ENCODE measurements around the gene HTRA3. TPM values are rescaled to one million over a fixed set of nuclear protein-coding genes. Genes with fewer than 3 reads are reported as not detected.

The HTRA3 gene
- total RNA-seq, 1 donor from 2014 or later: 1.7 TPM

DNA sequence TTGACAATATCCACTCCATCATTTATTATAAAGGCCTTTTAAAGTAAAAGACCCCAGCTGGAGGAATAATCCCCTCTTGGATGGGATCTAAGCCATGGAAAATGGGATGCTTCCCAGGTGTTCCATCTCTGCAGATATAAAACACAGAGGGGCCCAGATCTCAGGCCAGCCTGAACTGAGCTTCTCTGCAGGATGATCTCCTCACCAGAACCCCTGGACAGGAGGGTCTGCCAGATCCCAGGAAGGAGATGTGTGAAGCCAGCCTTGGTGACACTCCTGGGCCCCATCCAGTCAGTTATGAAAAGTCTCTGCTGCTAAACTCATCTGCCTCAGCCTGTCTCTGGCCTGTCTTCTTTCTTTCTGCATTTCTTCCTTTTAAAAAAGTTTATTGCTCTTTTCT is 56.7 kb downstream of the HTRA3 start:
- Mint-ChIP-seq H3K4me1 (ENCODE audit: unreplicated experiment) (no peaks in the 10 kb centered on the region), H3K36me3 (ENCODE audit: low read depth, unreplicated experiment) (peaks cover 4% of the 10 kb centered on the region), H3K4me3 (ENCODE audit: unreplicated experiment) (no peak overlapping the region), H3K9me3 (ENCODE audit: unreplicated experiment) (no peaks in the 10 kb centered on the region), H3K27ac (ENCODE audit: unreplicated experiment) (no peak overlapping the region), H3K27me3 (ENCODE audit: unreplicated experiment) (peaks cover 2% of the 10 kb centered on the region)
- no peak for TF ChIP-seq CTCF (IDR thresholded peaks at IDR 0.05; ENCODE audit: unreplicated experiment)
- DNase-seq (ENCODE audit: low spot score): no peak

DNA sequence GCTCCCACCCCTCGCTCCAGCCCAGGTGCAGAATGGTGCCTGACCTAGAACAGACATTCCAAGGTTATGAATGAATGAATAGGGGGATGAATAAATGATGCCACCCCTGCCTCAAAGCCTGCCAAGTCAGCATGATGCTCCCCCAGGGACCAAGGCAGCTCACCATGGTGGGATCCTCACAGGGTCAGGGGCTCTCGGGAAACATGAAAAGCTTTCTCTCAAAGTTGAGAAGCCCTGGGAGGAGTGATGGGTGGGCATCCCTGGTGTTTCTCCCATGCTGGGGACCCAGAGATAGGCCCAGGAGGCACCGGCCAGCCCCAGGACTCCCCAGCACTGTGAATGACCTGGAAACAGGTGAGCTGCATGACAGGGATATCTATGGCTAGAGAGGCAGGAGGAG is 58.9 kb downstream of the HTRA3 start:
- Mint-ChIP-seq H3K27ac (ENCODE audit: unreplicated experiment) (no peak overlapping the region), H3K9me3 (ENCODE audit: unreplicated experiment) (no peaks in the 10 kb centered on the region), H3K4me3 (ENCODE audit: unreplicated experiment) (no peak overlapping the region), H3K27me3 (ENCODE audit: unreplicated experiment) (peaks cover 2% of the 10 kb centered on the region), H3K4me1 (ENCODE audit: unreplicated experiment) (no peaks in the 10 kb centered on the region), H3K36me3 (ENCODE audit: low read depth, unreplicated experiment) (peaks cover 4% of the 10 kb centered on the region)
- no peak for TF ChIP-seq CTCF (IDR thresholded peaks at IDR 0.05; ENCODE audit: unreplicated experiment)
- no peak for DNase-seq (ENCODE audit: low spot score)

DNA sequence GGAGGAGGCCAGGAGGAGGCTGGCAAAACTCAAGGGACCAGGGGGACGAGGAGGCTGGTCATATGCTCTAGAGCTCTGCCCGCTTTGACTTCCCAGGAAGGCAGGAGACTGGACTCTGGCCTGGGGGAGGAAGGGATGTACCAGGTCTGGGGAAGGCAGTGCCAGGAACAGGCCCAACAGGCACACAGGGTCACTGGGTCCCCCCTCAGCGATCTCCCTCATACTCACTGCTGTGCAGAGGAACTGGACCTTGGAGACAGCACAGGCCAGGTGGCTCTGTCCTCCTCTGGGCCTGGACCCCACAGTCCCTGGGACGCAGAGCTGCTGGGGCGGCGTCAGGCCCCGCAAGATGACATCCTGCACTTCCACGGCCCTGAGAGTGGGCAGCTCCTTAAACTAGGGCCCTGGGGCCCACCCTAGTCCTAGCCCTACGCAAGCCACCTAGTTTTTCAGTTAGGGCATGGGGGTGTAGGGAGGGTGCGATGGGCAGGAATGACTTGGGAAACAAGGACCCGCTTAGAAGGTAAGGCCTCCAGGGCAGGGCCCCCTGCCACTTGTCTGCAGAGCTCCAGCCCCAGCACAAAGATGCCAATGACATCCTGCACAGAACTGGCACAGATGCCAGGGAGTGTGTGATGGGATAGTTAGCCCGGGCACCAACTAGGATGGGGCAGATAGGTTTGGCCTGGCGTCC is 59.5 kb downstream of the HTRA3 start:
- Mint-ChIP-seq H3K9me3 (ENCODE audit: unreplicated experiment) (no peaks in the 10 kb centered on the region), H3K27me3 (ENCODE audit: unreplicated experiment) (peaks cover 2% of the 10 kb centered on the region)
- no peak for DNase-seq (ENCODE audit: low spot score)

DNA sequence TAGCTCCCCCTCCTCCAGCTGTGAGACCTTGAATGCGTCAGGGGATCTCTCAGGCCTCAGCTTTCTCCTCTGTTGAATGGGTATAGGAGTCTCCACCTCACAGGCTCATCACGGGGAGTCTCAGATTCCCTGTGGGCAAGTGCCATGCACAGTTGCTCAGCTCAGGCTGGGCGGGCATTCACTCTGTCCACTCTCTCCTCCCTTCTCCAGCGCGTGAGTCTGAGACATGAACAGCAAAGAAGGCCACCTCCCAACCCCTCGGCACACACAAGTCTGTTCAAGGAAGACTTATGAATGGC is 60.0 kb downstream of the HTRA3 start:
- Mint-ChIP-seq H3K27me3 (ENCODE audit: unreplicated experiment) (peaks cover 2% of the 10 kb centered on the region), H3K36me3 (ENCODE audit: low read depth, unreplicated experiment) (no peaks in the 10 kb centered on the region), H3K9me3 (ENCODE audit: unreplicated experiment) (no peaks in the 10 kb centered on the region), H3K4me3 (ENCODE audit: unreplicated experiment) (no peak overlapping the region), H3K27ac (ENCODE audit: unreplicated experiment) (no peak overlapping the region), H3K4me1 (ENCODE audit: unreplicated experiment) (no peaks in the 10 kb centered on the region)
- DNase-seq (ENCODE audit: low spot score): no peak
- TF ChIP-seq CTCF (IDR thresholded peaks at IDR 0.05; ENCODE audit: unreplicated experiment): no peak

More for the DNA sequence above, 59.5 kb downstream of the HTRA3 start:
- Mint-ChIP-seq H3K4me1 (ENCODE audit: unreplicated experiment) (no peaks in the 10 kb centered on the region), H3K36me3 (ENCODE audit: low read depth, unreplicated experiment) (peaks cover 4% of the 10 kb centered on the region), H3K4me3 (ENCODE audit: unreplicated experiment) (no peak overlapping the region), H3K27ac (ENCODE audit: unreplicated experiment) (no peak overlapping the region)
- no peak for TF ChIP-seq CTCF (IDR thresholded peaks at IDR 0.05; ENCODE audit: unreplicated experiment)

DNA sequence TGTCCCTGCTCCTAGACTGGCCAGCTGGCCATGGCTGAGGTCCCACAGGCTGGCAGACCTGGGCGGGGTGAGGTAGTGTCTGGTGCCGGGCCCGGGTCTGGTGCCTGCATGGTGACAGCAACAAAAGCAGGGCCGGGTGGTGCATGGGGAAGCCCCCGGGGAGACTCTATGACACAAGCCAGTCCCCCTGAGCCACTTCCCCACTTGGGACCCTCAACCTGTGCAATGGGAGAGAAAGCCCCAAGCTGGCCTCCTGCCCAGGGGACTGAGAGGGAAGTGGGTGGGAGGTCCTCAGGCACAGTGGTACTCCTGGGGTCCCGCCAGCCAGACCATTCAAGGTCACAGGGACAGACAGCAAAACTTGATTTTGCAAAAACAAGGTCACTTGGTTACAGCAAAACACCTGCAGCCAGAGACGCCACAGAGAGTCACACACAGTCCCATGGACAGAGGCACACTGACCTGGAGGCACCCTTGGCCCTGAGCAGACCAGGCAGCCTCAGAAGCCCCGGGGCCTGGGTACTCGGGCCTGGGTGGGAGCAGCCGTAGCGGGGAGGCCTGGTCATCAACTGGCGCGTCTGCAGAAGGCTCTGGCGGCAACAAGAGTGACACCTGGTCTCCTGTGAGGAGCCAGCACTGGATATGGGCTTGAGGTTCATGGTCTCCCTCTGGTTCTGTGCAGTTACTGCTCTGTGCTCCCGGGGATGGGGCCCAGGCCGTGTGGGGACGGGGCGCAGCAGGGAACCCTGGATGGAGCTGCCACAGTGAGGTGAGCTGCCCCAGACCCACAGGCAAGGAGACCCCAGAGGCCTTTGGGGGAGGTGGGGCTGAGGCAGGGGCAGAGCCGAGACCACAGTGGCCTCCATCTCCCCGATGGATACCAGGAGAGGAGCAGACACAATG is 60.6 kb downstream of the HTRA3 start:
- no peaks in the 10 kb centered on the region for H3K4me1 Mint-ChIP-seq (ENCODE audit: unreplicated experiment)
- H3K4me3 Mint-ChIP-seq (ENCODE audit: unreplicated experiment): no peak overlapping the region
- no peak for DNase-seq (ENCODE audit: low spot score)
- H3K9me3 Mint-ChIP-seq (ENCODE audit: unreplicated experiment): no peaks in the 10 kb centered on the region
- peaks cover 2% of the 10 kb centered on the region for H3K27me3 Mint-ChIP-seq (ENCODE audit: unreplicated experiment)
- no peak for TF ChIP-seq CTCF (IDR thresholded peaks at IDR 0.05; ENCODE audit: unreplicated experiment)
- H3K36me3 Mint-ChIP-seq (ENCODE audit: low read depth, unreplicated experiment): no peaks in the 10 kb centered on the region
- no peak overlapping the region for H3K27ac Mint-ChIP-seq (ENCODE audit: unreplicated experiment)

Measured in endothelial cell (in vitro differentiated cells).